ENCODE data around the gene PRKCB. TPM values are rescaled to one million over a fixed set of nuclear protein-coding genes. Genes with fewer than 3 reads are reported as not detected.

The PRKCB gene
- total and polyA plus RNA-seq, 2 of the 8 experiments (the other 6 are each of a cell fraction or from before 2014, with no cell fraction given): 7.1 to 12.1 TPM

- Histone ChIP-seq H3K36me3 (ENCODE audit: control insufficient read depth in 2 of 4, insufficient read depth in 4 of 4, low read length in 3 of 4) (no peaks in the 10 kb centered on the region; a peak in 1 of 8 replicates), H2BK12ac (ENCODE audit: low read depth, low read length) (no peak overlapping the region), H3K79me2 (ENCODE audit: control insufficient read depth in 1 of 2, insufficient read depth in 2 of 2, low read length in 2 of 2) (no peaks in the 10 kb centered on the region), H4K20me1 (replicated peaks in 1 of 2; ENCODE audit: control insufficient read depth in 1 of 2, insufficient read depth in 2 of 2, low read length in 2 of 2) (no peaks in the 10 kb centered on the region), H2BK20ac (ENCODE audit: low read length) (no peak overlapping the region), H3K14ac (ENCODE audit: insufficient read length) (no peak overlapping the region), H3K23me2 (ENCODE audit: low read depth, low read length) (no peaks in the 10 kb centered on the region), H2BK15ac (ENCODE audit: low read length) (no peak overlapping the region), H4K91ac (replicated peaks; ENCODE audit: insufficient read length, low read length) (no peak overlapping the region), H2AFZ (ENCODE audit: low read length) (no peak overlapping the region), H2BK120ac (replicated peaks; ENCODE audit: low read depth, low read length) (no peak overlapping the region), H3K4me3 (ENCODE audit: extremely low read depth in 1 of 4, insufficient read depth in 2 of 4, low read depth in 3 of 4, low read length in 4 of 4) (no peak overlapping the region), H3K4me1 (replicated peaks in 1 of 4; ENCODE audit: control insufficient read depth in 3 of 4, insufficient read depth in 4 of 4, low read length in 3 of 4) (peaks cover 2 to 9% (median 6%) of the 10 kb centered on the region in 4 experiments; a peak in 4 of 7 replicates), H4K8ac (ENCODE audit: extremely low read depth, insufficient read depth, low read length) (no peak overlapping the region), H3K18ac (ENCODE audit: extremely low read depth, low read length) (no peak overlapping the region), H2AK5ac (ENCODE audit: low read depth, low read length) (no peak overlapping the region), H2BK5ac (ENCODE audit: low read depth, low read length) (no peak overlapping the region), H3K9ac (replicated peaks in 1 of 4; ENCODE audit: extremely low read depth in 1 of 4, low read depth in 3 of 4, low read length in 3 of 4) (no peak overlapping the region), H3K56ac (replicated peaks; ENCODE audit: insufficient read length, low read depth, low read length) (no peak overlapping the region), H3K23ac (ENCODE audit: insufficient read length) (no peak overlapping the region), H3K4me2 (ENCODE audit: insufficient read depth in 1 of 2, low read depth in 2 of 2, low read length in 2 of 2) (no peak overlapping the region), H3K79me1 (ENCODE audit: low read depth, low read length) (no peaks in the 10 kb centered on the region), H3K27me3 (replicated peaks in 1 of 4; ENCODE audit: control insufficient read depth in 3 of 4, extremely low read depth in 1 of 4, insufficient read depth in 3 of 4, low read length in 3 of 4) (no peaks in the 10 kb centered on the region), H3K9me3 (ENCODE audit: insufficient read depth in 2 of 2, low read depth in 1 of 2, low read length in 1 of 2) (no peaks in the 10 kb centered on the region), H3K27ac (ENCODE audit: low read depth, low read length) (no peak overlapping the region), H3K4ac (replicated peaks; ENCODE audit: insufficient read length, low read depth, low read length) (no peak overlapping the region), H4K5ac (ENCODE audit: insufficient read length, low read depth, low read length) (no peak overlapping the region)
- no peak for FAIRE-seq
- no peak for DNase-seq (ENCODE audit: low read depth in 1 of 2, low spot score in 2 of 2)
- ChIA-PET CTCF (ENCODE audit: partially characterized antibody) (interaction anchor here (1.8 kb wide), 1 partner anchor 124 kb away, joined by 9 read pairs; no protein-coding TSS in a partner anchor), POLR2A (ENCODE audit: partially characterized antibody) (no interaction called here)
- TF ChIP-seq POU5F1 (IDR thresholded peaks at IDR 0.05; ENCODE audit: low read depth, low read length) (no peak), SUZ12 (IDR thresholded peaks at IDR 0.05; ENCODE audit: low read length) (no peak), CTCF (IDR thresholded peaks at IDR 0.05; ENCODE audit: control extremely low read depth in 1 of 3, insufficient read depth in 1 of 3, low read depth in 1 of 3, low read length in 3 of 3) (no peak), TCF12 (IDR thresholded peaks at IDR 0.05; ENCODE audit: low read depth, low read length) (no peak), CBX5 (IDR thresholded peaks at IDR 0.05; ENCODE audit: low read depth, low read length) (no peak), CHD1 (IDR thresholded peaks at IDR 0.05; ENCODE audit: low read depth, low read length) (no peak)
- 62% methylated on average over 4 of the region's 4 CpGs; no CpG with 5 or more reads in 1 of the 2 experiments for WGBS, 2 experiments (ENCODE audit: extremely low coverage in 1 of 2, insufficient coverage in 1 of 2, insufficient read length in 1 of 2, insufficient replicate concordance in 2 of 2, low coverage in 1 of 2, low lambda C conversion rate in 2 of 2, missing lambda C conversion rate in 1 of 2)
These were observed 293.7 kb downstream of the PRKCB start for GRCh38 chr16:24129412-24129918.
